H54 (cell line): ENCODE measurements around the gene ADARB1.
"Not testable (repeated sequence)": the region's sequence is repeated elsewhere in the genome, so short reads cannot be mapped to it uniquely, and the experiment has no call there.

Source experiments
- DNase-seq: peaks from one replicate; pipeline ENCODE4 v3.0.0; 2011; ENCODE audit warnings: low spot score, mixed read lengths; ENCODE audit not compliant: insufficient read length
- FAIRE-seq: peaks from 3 replicates; lab custom pipeline; 2011; peaks lifted over from hg19 to GRCh38; lab: Jason Lieb, UNC
- POLR2A ChIP-seq: IDR thresholded peaks from 2 replicates; pipeline ENCODE4 v1.6.1; 2011; ENCODE audit warnings: low read depth, mild to moderate bottlenecking, low read length

The ADARB1 gene

GRCh38 chr21:45143855-45144254 lies 69.5 kb downstream of the ADARB1 start:
- FAIRE-seq (no peak), DNase-seq (no peak)
- TF ChIP-seq POLR2A, result no peak

- DNase-seq (no peak), FAIRE-seq (no peak)
- TF ChIP-seq POLR2A, result no peak
Observed at GRCh38 chr21:45145146-45145545, 70.8 kb downstream of the ADARB1 start.

GRCh38 chr21:45145846-45146245 lies 71.5 kb downstream of the ADARB1 start:
- not testable (repeated sequence) for FAIRE-seq, DNase-seq

GRCh38 chr21:45146306-45146705 lies 71.9 kb downstream of the ADARB1 start:
- no peak for TF ChIP-seq POLR2A
- FAIRE-seq, result no peak

GRCh38 chr21:45146801-45147200 lies 72.4 kb downstream of the ADARB1 start:
- DNase-seq (no peak), FAIRE-seq (no peak)
- no peak for TF ChIP-seq POLR2A

More at GRCh38 chr21:45146306-45146705, 71.9 kb downstream of the ADARB1 start:
- DNase-seq, result no peak

- no peak for TF ChIP-seq POLR2A
- no peak for DNase-seq
- no peak for FAIRE-seq
Observed at GRCh38 chr21:45147473-45148315, 73.3 kb downstream of the ADARB1 start.

- FAIRE-seq (no peak), DNase-seq (no peak)
- TF ChIP-seq POLR2A, result no peak
Observed at GRCh38 chr21:45148316-45148990, 74.1 kb downstream of the ADARB1 start.

- DNase-seq (no peak), FAIRE-seq (no peak)
- no peak for TF ChIP-seq POLR2A
Observed at GRCh38 chr21:45149021-45149420, 74.6 kb downstream of the ADARB1 start.

- DNase-seq (no peak), FAIRE-seq (no peak)
- TF ChIP-seq POLR2A, result no peak
Observed at GRCh38 chr21:45150638-45151131, 76.3 kb downstream of the ADARB1 start.

- no peak for TF ChIP-seq POLR2A
- FAIRE-seq, result no peak
- no peak for DNase-seq
Observed at GRCh38 chr21:45151445-45152160, 77.2 kb downstream of the ADARB1 start.

- no peak for FAIRE-seq
- DNase-seq, result no peak
- TF ChIP-seq POLR2A, result no peak
Observed at GRCh38 chr21:45152265-45152746, 77.9 kb downstream of the ADARB1 start.

- DNase-seq (no peak), FAIRE-seq (no peak)
- no peak for TF ChIP-seq POLR2A
Observed at GRCh38 chr21:45153358-45154318, 79.3 kb downstream of the ADARB1 start.
